Mesothelial cell of epicardium (in vitro differentiated cells): ENCODE results near the gene STEAP2. TPM values are rescaled to one million over a fixed set of nuclear protein-coding genes. Genes with fewer than 3 reads are reported as not detected.
"Not testable (repeated sequence)": the region's sequence is repeated elsewhere in the genome, so short reads cannot be mapped to it uniquely, and the experiment has no call there.

Source experiments
- DNase-seq, 2 experiments: peaks; one replicate each; pipeline ENCODE4 v3.0.0; 2021; ENCODE audit warnings: low spot score in 2 of 2; ENCODE audit not compliant: unreplicated experiment in 2 of 2
- H3K27ac Mint-ChIP-seq: 2 replicates; pipeline ENCODE4 v1.8.0; 2021; ENCODE audit warnings: mixed read lengths
- H3K27me3 Mint-ChIP-seq: 2 replicates; pipeline ENCODE4 v1.8.0; 2021; ENCODE audit warnings: low read depth, mixed read lengths
- H3K36me3 Mint-ChIP-seq: 2 replicates; pipeline ENCODE4 v1.8.0; 2021; ENCODE audit warnings: mixed read lengths
- H3K4me1 Mint-ChIP-seq: 2 replicates; pipeline ENCODE4 v1.8.0; 2021; ENCODE audit warnings: mixed read lengths
- H3K4me3 Mint-ChIP-seq: 2 replicates; pipeline ENCODE4 v1.8.0; 2021; ENCODE audit warnings: mild to moderate bottlenecking, moderate library complexity, mixed read lengths
- H3K9me3 Mint-ChIP-seq: 2 replicates; pipeline ENCODE4 v1.8.0; 2021; ENCODE audit warnings: mixed read lengths
- total RNA-seq: library from RNA; stranded (reverse); gene quantifications from 3 replicates; pipeline ENCODE4 v1.2.1, GENCODE V29; 2021
- TF ChIP-seq, protein P1 (sequence below): fragments of 200-600 bp; sonication (generic); IDR thresholded peaks from one replicate; pipeline ENCODE4 v1.5.0; 2021; ENCODE audit warnings: antibody characterized with exemption; ENCODE audit not compliant: unreplicated experiment

Gene STEAP2
- total RNA-seq, 1 donor from 2014 or later, result 2.9 TPM

DNA sequence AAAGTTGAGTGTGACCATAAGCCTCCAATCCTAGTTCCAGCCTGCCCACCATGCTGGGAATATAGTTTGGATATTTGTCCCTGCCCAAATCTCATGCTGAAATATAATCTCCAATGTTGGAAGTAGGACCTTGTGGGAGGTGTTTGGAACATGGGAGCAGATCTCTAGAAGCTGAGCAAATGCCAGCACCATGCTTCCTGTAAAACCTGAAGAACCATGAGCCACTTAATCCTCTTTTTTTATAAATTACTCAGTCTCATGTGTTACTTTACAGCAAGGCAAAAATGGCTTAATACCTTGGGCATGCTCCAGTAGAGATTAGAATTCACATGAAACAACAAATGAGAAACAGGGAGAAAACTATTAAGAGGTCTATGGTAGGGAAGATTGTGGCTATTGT lies 30.1 kb upstream of the STEAP2 start:
- Mint-ChIP-seq H3K36me3 (no peaks in the 10 kb centered on the region), H3K9me3 (no peaks in the 10 kb centered on the region), H3K4me3 (no peak overlapping the region), H3K27ac (no peak overlapping the region), H3K27me3 (no peaks in the 10 kb centered on the region), H3K4me1 (no peaks in the 10 kb centered on the region)
- TF ChIP-seq, protein P1, sequence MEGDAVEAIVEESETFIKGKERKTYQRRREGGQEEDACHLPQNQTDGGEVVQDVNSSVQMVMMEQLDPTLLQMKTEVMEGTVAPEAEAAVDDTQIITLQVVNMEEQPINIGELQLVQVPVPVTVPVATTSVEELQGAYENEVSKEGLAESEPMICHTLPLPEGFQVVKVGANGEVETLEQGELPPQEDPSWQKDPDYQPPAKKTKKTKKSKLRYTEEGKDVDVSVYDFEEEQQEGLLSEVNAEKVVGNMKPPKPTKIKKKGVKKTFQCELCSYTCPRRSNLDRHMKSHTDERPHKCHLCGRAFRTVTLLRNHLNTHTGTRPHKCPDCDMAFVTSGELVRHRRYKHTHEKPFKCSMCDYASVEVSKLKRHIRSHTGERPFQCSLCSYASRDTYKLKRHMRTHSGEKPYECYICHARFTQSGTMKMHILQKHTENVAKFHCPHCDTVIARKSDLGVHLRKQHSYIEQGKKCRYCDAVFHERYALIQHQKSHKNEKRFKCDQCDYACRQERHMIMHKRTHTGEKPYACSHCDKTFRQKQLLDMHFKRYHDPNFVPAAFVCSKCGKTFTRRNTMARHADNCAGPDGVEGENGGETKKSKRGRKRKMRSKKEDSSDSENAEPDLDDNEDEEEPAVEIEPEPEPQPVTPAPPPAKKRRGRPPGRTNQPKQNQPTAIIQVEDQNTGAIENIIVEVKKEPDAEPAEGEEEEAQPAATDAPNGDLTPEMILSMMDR, result no peak
- DNase-seq, result no peak

DNA sequence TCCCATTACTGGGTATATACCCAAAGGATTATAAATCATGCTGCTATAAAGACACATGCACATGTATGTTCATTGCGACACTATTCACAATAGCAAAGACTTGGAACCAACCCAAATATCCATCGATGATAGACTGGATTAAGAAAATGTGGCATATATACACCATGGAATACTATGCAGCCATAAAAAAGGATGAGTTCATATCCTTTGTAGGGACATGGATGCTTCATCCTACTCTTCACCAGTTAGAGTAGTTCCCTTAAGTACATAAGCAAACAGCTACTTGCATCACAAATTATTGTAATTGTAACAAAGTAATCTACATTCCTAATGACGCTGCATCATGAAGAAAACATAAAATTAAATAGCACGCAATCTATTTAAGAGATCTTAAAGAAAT lies 25.2 kb upstream of the STEAP2 start:
- H3K4me3 Mint-ChIP-seq, H3K27ac Mint-ChIP-seq, H3K9me3 Mint-ChIP-seq, H3K36me3 Mint-ChIP-seq, H3K27me3 Mint-ChIP-seq, H3K4me1 Mint-ChIP-seq, DNase-seq: not testable (repeated sequence)

DNA sequence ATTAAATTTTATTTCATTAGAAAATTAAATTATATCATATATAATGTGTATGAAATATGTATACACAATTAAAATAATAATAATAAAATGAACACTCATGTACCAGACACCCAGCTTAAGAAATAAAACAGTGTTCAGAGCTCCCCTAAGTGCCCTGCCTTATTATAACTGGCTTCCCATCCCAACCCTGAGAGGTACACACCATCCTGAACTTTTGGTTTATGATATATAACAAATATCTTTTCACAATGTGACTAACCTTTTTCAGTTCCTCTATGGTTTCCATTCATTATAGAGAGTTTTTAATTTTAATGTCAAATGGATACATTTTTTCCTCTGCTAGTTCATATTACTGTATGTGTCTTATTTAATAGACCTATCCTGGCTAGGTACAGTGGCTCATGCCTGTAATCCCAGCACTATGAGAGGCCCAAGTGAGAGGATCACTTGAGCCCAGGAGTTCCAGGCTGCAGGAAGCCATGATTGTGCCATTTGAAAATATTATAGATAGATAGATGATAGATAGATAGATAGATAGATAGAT lies 24.0 kb upstream of the STEAP2 start:
- Mint-ChIP-seq H3K27ac (no peak overlapping the region), H3K4me3 (no peak overlapping the region), H3K4me1 (no peaks in the 10 kb centered on the region), H3K27me3 (no peaks in the 10 kb centered on the region), H3K9me3 (peaks cover 12% of the 10 kb centered on the region), H3K36me3 (no peaks in the 10 kb centered on the region)
- no peak for DNase-seq
- TF ChIP-seq, protein P1, result no peak

DNA sequence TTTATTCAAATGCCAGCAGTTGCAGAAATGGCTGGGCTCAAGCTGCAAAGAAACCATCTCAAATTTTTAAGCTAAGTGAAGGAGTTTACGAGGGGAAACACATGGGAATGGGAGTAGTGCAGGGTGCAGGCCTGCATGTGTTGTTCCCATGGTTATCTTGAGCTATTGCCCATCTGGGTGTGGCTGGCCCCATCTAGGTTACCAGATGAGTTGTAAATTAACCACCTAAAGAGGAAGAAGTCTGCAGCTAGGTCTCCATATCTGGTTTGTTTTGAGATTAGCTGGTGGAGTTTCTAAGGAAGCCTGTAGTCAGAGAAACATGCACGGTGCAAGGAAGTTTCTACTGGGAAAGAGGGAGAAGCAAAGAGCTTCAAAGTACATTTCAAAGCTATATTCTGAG lies 23.3 kb upstream of the STEAP2 start:
- H3K4me1 Mint-ChIP-seq, result no peaks in the 10 kb centered on the region
- TF ChIP-seq, protein P1, result no peak
- DNase-seq, result no peak
- H3K4me3 Mint-ChIP-seq, result no peak overlapping the region
- peaks cover 12% of the 10 kb centered on the region for H3K9me3 Mint-ChIP-seq
- no peaks in the 10 kb centered on the region for H3K27me3 Mint-ChIP-seq
- no peak overlapping the region for H3K27ac Mint-ChIP-seq
- H3K36me3 Mint-ChIP-seq, result no peaks in the 10 kb centered on the region

DNA sequence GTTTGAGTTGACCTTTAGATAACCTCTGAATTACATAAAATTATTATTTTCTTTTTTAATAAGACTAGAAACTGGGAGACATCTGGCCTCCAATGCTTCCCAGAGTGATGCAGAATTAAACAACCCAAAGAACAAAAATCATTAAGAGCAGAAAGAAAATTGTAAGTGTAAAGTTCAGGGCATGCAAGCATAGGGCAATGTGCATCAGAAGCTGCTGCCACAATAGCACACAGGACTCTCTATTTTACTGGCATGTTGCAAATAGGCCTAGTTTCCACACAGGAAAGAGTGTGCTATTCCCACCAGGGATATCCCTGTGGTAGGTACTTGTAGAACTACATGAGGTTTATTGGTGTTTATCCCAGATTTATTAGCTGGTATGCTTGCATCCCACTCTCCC lies 20.5 kb upstream of the STEAP2 start:
- TF ChIP-seq, protein P1, result no peak
- Mint-ChIP-seq H3K9me3 (peaks cover 12% of the 10 kb centered on the region), H3K27ac (no peak overlapping the region), H3K4me1 (no peaks in the 10 kb centered on the region), H3K4me3 (no peak overlapping the region), H3K36me3 (no peaks in the 10 kb centered on the region), H3K27me3 (no peaks in the 10 kb centered on the region)
- DNase-seq, result no peak

DNA sequence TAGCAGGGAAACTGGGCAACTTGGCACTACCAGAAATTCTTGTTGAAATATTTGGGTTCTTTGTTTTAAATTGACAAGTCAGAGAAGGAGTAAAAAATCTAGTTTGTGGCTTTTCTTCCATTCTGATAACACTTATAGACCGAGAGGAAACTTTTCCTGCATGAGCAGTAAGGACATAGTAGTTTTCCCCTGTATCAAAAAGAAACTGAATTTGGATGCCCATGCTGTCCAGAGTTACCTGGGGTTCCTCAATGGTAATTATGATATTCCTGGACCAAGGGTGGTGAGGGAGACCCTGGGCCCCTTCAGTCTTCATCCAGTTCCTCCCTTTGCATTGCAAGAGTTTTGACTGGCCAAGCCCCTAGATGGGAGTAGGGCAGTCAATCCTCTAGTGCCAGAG lies 19.9 kb upstream of the STEAP2 start:
- no peaks in the 10 kb centered on the region for H3K4me1 Mint-ChIP-seq
- TF ChIP-seq, protein P1, result no peak
- no peaks in the 10 kb centered on the region for H3K36me3 Mint-ChIP-seq
- no peak overlapping the region for H3K27ac Mint-ChIP-seq
- H3K4me3 Mint-ChIP-seq, result no peak overlapping the region
- peaks cover 12% of the 10 kb centered on the region for H3K9me3 Mint-ChIP-seq
- H3K27me3 Mint-ChIP-seq, result peaks cover 2% of the 10 kb centered on the region
- no peak for DNase-seq
